Measurements from ENCODE around the gene INPP5J.

The INPP5J gene

GRCh38 chr22:31151872-31152271 lies 29.1 kb downstream of the INPP5J start:
- H3K4me3 ChIP-seq (ENCODE audit: low read depth, low read length): no peak overlapping the region
- DNase-seq (ENCODE audit: low read depth): no peak
- TF ChIP-seq CTCF (IDR thresholded peaks at IDR 0.05; ENCODE audit: low read depth, low read length, missing control alignments): no peak

DNA sequence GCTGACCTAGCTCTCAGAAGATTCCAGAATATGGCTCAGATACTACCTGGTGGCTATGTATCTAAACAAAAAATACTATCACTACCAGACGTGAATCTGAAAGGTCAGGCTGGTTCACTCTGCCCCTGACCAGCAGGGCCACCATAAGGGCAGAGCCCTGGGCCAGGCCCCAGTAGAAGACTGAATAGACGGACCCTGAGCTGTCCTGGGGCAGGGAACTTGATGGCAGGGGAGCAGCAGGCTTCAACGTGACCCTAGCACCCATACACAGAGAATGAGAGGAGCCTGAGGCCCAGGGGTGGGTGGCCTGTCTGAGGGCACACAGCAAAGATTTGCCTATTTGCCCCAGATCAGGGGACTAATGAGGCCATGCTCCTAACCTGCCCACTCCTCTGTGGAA lies 30.6 kb downstream of the INPP5J start:
- no peak for DNase-seq (ENCODE audit: low read depth)
- no peak overlapping the region for H3K4me3 ChIP-seq (ENCODE audit: low read depth, low read length)
- no peak for TF ChIP-seq CTCF (IDR thresholded peaks at IDR 0.05; ENCODE audit: low read depth, low read length, missing control alignments)

GRCh38 chr22:31154975-31155374 lies 32.2 kb downstream of the INPP5J start:
- no peak overlapping the region for H3K4me3 ChIP-seq (ENCODE audit: low read depth, low read length)
- TF ChIP-seq CTCF (IDR thresholded peaks at IDR 0.05; ENCODE audit: low read depth, low read length, missing control alignments): no peak
- no peak for DNase-seq (ENCODE audit: low read depth)

DNA sequence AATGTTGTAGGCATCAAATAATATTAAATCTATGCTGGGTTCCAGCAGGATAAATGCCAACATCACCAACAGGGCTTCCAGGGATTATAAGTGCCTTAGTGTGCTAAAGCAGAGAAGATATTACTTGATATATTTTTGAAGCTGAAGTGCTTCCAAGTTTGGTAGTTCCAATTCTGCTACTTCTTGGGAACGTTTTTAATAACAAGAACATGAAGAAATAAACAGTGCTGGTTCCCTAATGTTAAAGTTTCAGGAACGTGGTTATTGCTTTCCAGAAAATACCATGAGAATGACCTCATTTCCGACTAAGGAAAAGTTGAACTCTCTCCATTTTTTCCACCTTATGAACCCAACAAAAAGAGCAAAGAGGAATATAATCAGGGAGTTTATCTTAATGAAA lies 32.7 kb downstream of the INPP5J start:
- no peak for TF ChIP-seq CTCF (IDR thresholded peaks at IDR 0.05; ENCODE audit: low read depth, low read length, missing control alignments)
- H3K4me3 ChIP-seq (ENCODE audit: low read depth, low read length): no peak overlapping the region
- no peak for DNase-seq (ENCODE audit: low read depth)

- H3K4me3 ChIP-seq (ENCODE audit: low read depth, low read length): peak overlapping the region; percentile 93
- DNase-seq (ENCODE audit: low read depth): no peak
- TF ChIP-seq CTCF (IDR thresholded peaks at IDR 0.05; ENCODE audit: low read depth, low read length, missing control alignments): no peak
Observed at GRCh38 chr22:31160328-31160978, 37.7 kb downstream of the INPP5J start.

- no peak overlapping the region for H3K4me3 ChIP-seq (ENCODE audit: low read depth, low read length)
- no peak for DNase-seq (ENCODE audit: low read depth)
- TF ChIP-seq CTCF (IDR thresholded peaks at IDR 0.05; ENCODE audit: low read depth, low read length, missing control alignments): no peak
Observed at GRCh38 chr22:31161386-31161785, 38.6 kb downstream of the INPP5J start.
